NB4 (cell line): ENCODE data around the gene FMOD.

ENCODE experiments used
- DNase-seq: peaks from one replicate; pipeline ENCODE4 v3.0.0; 2010; ENCODE audit warnings: low read depth
- H3K4me3 ChIP-seq: one replicate; pipeline ENCODE4 v1.5.1; 2011; ENCODE audit warnings: mild to moderate bottlenecking, low read depth, low read length, moderate library complexity
- CTCF ChIP-seq: IDR thresholded peaks from one replicate; pipeline ENCODE4 v1.5.1; 2012; ENCODE audit warnings: low read depth, low read length
- MAX ChIP-seq: IDR thresholded peaks from 2 replicates; pipeline ENCODE4 v1.6.1; 2011; ENCODE audit warnings: low read depth, low read length
- MYC ChIP-seq: IDR thresholded peaks from 2 replicates; pipeline ENCODE4 v1.6.1; 2011; ENCODE audit warnings: low read depth, low read length
- POLR2A ChIP-seq: IDR thresholded peaks from 2 replicates; pipeline ENCODE4 v1.6.1; 2011; ENCODE audit warnings: mild to moderate bottlenecking; ENCODE audit not compliant: insufficient read length; ENCODE audit errors: extremely low read depth

Gene FMOD

GRCh38 chr1:203327684-203328457 lies 23.1 kb downstream of the FMOD start:
- H3K4me3 ChIP-seq: peak overlapping the region; percentile 48
- TF ChIP-seq MAX: no peak
- TF ChIP-seq CTCF: peak; percentile 50
- no peak for TF ChIP-seq MYC
- no peak for TF ChIP-seq POLR2A
- DNase-seq: peak; percentile 75

- peak; percentile 90 for DNase-seq
- H3K4me3 ChIP-seq: peak overlapping the region; percentile 48
- TF ChIP-seq MAX (no peak), MYC (no peak), POLR2A (no peak), CTCF (no peak)
Measured at GRCh38 chr1:203326830-203327683, 23.9 kb downstream of the FMOD start.

- peak; percentile 60 for DNase-seq
- TF ChIP-seq MYC (no peak), POLR2A (no peak), CTCF (no peak), MAX (no peak)
- H3K4me3 ChIP-seq: no peak overlapping the region
Measured at GRCh38 chr1:203325418-203326091, 25.4 kb downstream of the FMOD start.

- TF ChIP-seq MYC (no peak), POLR2A (no peak), MAX (no peak), CTCF (no peak)
- peak; percentile 29 for DNase-seq
- H3K4me3 ChIP-seq: no peak overlapping the region
Measured at GRCh38 chr1:203325026-203325417, 25.9 kb downstream of the FMOD start.

GRCh38 chr1:203324105-203325025 lies 26.6 kb downstream of the FMOD start:
- DNase-seq: peak; percentile 24
- TF ChIP-seq CTCF (no peak), POLR2A (no peak), MYC (no peak), MAX (no peak)
- no peak overlapping the region for H3K4me3 ChIP-seq
